ENCODE results near the gene IFNGR1.

- no peak for TF ChIP-seq POLR2AphosphoS5 (IDR thresholded peaks at IDR 0.05; ENCODE audit: low read depth, low read length)
- TF ChIP-seq REST (IDR thresholded peaks at IDR 0.05; ENCODE audit: insufficient read depth in 1 of 2, low read depth in 2 of 2, low read length in 2 of 2), result no peak
- no peak for TF ChIP-seq SIN3A (IDR thresholded peaks at IDR 0.05; ENCODE audit: borderline replicate concordance, insufficient read depth, low read length)
- TF ChIP-seq TAF1 (IDR thresholded peaks at IDR 0.05; ENCODE audit: borderline replicate concordance, insufficient read depth, low read length), result no peak
- no peak for TF ChIP-seq FOXP2 (optimal IDR thresholded peaks at IDR 0.05; ENCODE audit: borderline replicate concordance, extremely low read depth, extremely low read length, insufficient read depth)
These were observed 40.2 kb upstream of the IFNGR1 start for GRCh38 chr6:137259349-137259748.

All from PFSK-1 (cell line).